HG03521 (cell line): ENCODE results near the gene RPL13.

ENCODE experiments used
- ATAC-seq: cut with Tn5 transposase; IDR thresholded peaks from one replicate; pipeline ENCODE4 v1.9.1; 2021; ENCODE audit warnings: mild to moderate bottlenecking, moderate library complexity; ENCODE audit not compliant: unreplicated experiment

The RPL13 gene

GRCh38 chr16:89560378-89561141 is at the start of gene RPL13:
TSS of gene RPL13 (plus strand) at chr16:89560682. CDS start at chr16:89560960, 278 bp downstream.
- ATAC-seq = peak; percentile 89

- ATAC-seq = no peak
Measured at GRCh38 chr16:89511374-89511773, 49.1 kb upstream of the RPL13 start.

- no peak for ATAC-seq
Measured at GRCh38 chr16:89512453-89512852, 48.0 kb upstream of the RPL13 start.

- ATAC-seq = no peak
Measured at GRCh38 chr16:89517128-89517527, 43.4 kb upstream of the RPL13 start.

- ATAC-seq = no peak
Measured at GRCh38 chr16:89519881-89520280, 40.6 kb upstream of the RPL13 start.

- no peak for ATAC-seq
Measured at GRCh38 chr16:89522287-89522686, 38.2 kb upstream of the RPL13 start.

- ATAC-seq = no peak
Measured at GRCh38 chr16:89523680-89524344, 36.7 kb upstream of the RPL13 start.

- ATAC-seq = no peak
Measured at GRCh38 chr16:89525146-89525913, 35.2 kb upstream of the RPL13 start.

- no peak for ATAC-seq
Measured at GRCh38 chr16:89529097-89529496, 31.4 kb upstream of the RPL13 start.

GRCh38 chr16:89530401-89531381 is 29.8 kb upstream of the RPL13 start:
- no peak for ATAC-seq

GRCh38 chr16:89531821-89532526 is 28.5 kb upstream of the RPL13 start:
- ATAC-seq = no peak

- ATAC-seq = no peak
Measured at GRCh38 chr16:89534252-89534756, 26.2 kb upstream of the RPL13 start.

GRCh38 chr16:89536371-89536770 is 24.1 kb upstream of the RPL13 start:
- no peak for ATAC-seq

- ATAC-seq = no peak
Measured at GRCh38 chr16:89536886-89537548, 23.5 kb upstream of the RPL13 start.

- no peak for ATAC-seq
Measured at GRCh38 chr16:89537549-89537925, 22.9 kb upstream of the RPL13 start.

- no peak for ATAC-seq
Measured at GRCh38 chr16:89538286-89538685, 22.2 kb upstream of the RPL13 start.

GRCh38 chr16:89540557-89540956 is 19.9 kb upstream of the RPL13 start:
- no peak for ATAC-seq

GRCh38 chr16:89541792-89542191 is 18.7 kb upstream of the RPL13 start:
- ATAC-seq = no peak

GRCh38 chr16:89544113-89544512 is 16.4 kb upstream of the RPL13 start:
- no peak for ATAC-seq
